Hepatocyte (in vitro differentiated cells): ENCODE measurements around the gene FOXO3.

ENCODE experiments used
- EZH2 ChIP-seq: fragments of 200-600 bp; sonication (generic); IDR thresholded peaks from 2 replicates; pipeline ENCODE4 v1.6.1; 2016; ENCODE audit warnings: antibody characterized with exemption, mild to moderate bottlenecking, borderline replicate concordance
- EZH2phosphoT487 ChIP-seq: fragments of 200-600 bp; sonication (generic); IDR thresholded peaks from one replicate; pipeline ENCODE4 v1.6.1; 2018; ENCODE audit warnings: antibody characterized with exemption, mild to moderate bottlenecking, low read depth, moderate library complexity; ENCODE audit not compliant: unreplicated experiment, severe bottlenecking
- TF ChIP-seq, protein P1 (sequence below): fragments of 200-600 bp; sonication (generic); IDR thresholded peaks from 2 replicates; pipeline ENCODE4 v1.5.1; 2016; ENCODE audit warnings: antibody characterized with exemption, mild to moderate bottlenecking; ENCODE audit not compliant: poor library complexity

DNA sequence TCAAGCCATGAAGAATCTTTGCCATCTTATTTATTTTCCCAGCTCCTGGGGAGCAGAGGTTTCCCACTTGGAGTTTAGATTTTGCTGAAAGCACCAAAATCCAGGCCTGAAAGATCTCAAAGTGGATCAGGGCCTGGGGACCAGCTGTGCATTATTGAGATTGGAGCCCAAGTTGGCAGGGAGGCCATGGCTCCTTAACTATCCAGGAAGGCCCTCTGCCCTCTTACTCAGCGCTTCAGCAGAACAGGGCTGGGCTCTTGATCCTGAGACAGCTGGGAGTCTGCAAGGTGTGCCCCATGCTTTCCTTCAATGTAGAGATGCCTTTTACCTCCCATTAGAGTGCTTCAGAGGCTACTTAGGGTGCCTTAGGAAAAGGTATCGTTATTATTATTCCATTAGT, 24.6 kb downstream of the FOXO3 start:
- TF ChIP-seq, protein P1, sequence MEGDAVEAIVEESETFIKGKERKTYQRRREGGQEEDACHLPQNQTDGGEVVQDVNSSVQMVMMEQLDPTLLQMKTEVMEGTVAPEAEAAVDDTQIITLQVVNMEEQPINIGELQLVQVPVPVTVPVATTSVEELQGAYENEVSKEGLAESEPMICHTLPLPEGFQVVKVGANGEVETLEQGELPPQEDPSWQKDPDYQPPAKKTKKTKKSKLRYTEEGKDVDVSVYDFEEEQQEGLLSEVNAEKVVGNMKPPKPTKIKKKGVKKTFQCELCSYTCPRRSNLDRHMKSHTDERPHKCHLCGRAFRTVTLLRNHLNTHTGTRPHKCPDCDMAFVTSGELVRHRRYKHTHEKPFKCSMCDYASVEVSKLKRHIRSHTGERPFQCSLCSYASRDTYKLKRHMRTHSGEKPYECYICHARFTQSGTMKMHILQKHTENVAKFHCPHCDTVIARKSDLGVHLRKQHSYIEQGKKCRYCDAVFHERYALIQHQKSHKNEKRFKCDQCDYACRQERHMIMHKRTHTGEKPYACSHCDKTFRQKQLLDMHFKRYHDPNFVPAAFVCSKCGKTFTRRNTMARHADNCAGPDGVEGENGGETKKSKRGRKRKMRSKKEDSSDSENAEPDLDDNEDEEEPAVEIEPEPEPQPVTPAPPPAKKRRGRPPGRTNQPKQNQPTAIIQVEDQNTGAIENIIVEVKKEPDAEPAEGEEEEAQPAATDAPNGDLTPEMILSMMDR, result no peak
- TF ChIP-seq EZH2, result no peak
- TF ChIP-seq EZH2phosphoT487, result no peak
